Adrenal gland (tissue), 12 donors: Measurements from ENCODE around the gene SYT1. TPM values are rescaled to one million over a fixed set of nuclear protein-coding genes. Genes with fewer than 3 reads are reported as not detected.

Source experiments
- DNase-seq, 7 donors: peaks; one replicate each; pipeline ENCODE4 v3.0.0-alpha.2; 2019 to 2020
- H3K27ac ChIP-seq, 5 donors: fragments of 200-600 bp; sonication (generic) in 4 of 5; 1 replicate in 3 of 5; 2 replicates in 2 of 5; pipeline versions ENCODE4 v1.5.1 to v1.8.0; 2016 to 2020; ENCODE audit warnings: mild to moderate bottlenecking in 1 of 5
- H3K27me3 ChIP-seq: fragments of 200-600 bp; 2 replicates; pipeline ENCODE4 v1.8.0; 2021
- H3K36me3 ChIP-seq, 2 donors: fragments of 200-600 bp; replicated peaks in 1 of 2; 1 replicate in 1 of 2; 2 replicates in 1 of 2; pipeline versions ENCODE4 v1.5.1 to v1.8.0; 2018 to 2022
- H3K4me1 ChIP-seq, 2 donors: fragments of 200-600 bp; replicated peaks in 1 of 2; 1 replicate in 1 of 2; 2 replicates in 1 of 2; pipeline versions ENCODE4 v1.5.1 to v1.8.0; 2018 to 2021
- H3K4me3 ChIP-seq, 4 donors: fragments of 200-600 bp; sonication (generic) in 3 of 4; one replicate each; pipeline ENCODE4 v1.5.1; 2016 to 2018
- H3K9me3 ChIP-seq, 3 donors: fragments of 200-600 bp; sonication (generic) in 1 of 3; replicated peaks in 1 of 3; 1 replicate in 2 of 3; 2 replicates in 1 of 3; pipeline versions ENCODE4 v1.5.1 to v1.8.0; 2016 to 2021
- POLR2A ChIP-seq, 2 donors: fragments of 450-650 bp; IDR thresholded peaks; one replicate each; pipeline ENCODE4 v1.6.1; 2017; ENCODE audit warnings: antibody characterized with exemption in 2 of 2, mild to moderate bottlenecking in 2 of 2, moderate library complexity in 1 of 2
- WGBS, 4 donors: extraction: QIAGEN DNeasy Blood & Tissue Kit in 2 of 4; methylation state at CpG; one replicate each; pipeline versions ENCODE4 v1.1.5 to v1.1.7; 2013 to 2017; 5-methylcytosine and 5-hydroxymethylcytosine counted together
- intact Hi-C, 2 donors: fragments of 100-400 bp; cut with DNase I; formaldehyde crosslinking; loops; one replicate each; pipeline versions ENCODE4 v1.14.1 to v1.15.0; 2022 to 2023
- polyA plus RNA-seq, 3 donors: library from polyadenylated mRNA; stranded (reverse); fragments of 200-250 nt in 2 of 3; fragments of 350-450 nt in 1 of 3; fragmentation: Illumina TruSeq in 1 of 3; extraction: RNeasy Lipid Tissue Mini Kit (QIAGEN cat#74804) in 1 of 3; gene quantifications; one replicate each; pipeline ENCODE4 v1.2.3, GENCODE V29; 2013 to 2014
- total RNA-seq, 9 donors: library from RNA; depleted of rRNA in 4 of 9; stranded (reverse); fragments of >200 nt in 4 of 9; fragments of 120-200 nt in 1 of 9; fragmentation: NEBNext Ultra II Directional in 1 of 9; extraction: Animal tissue kit (Norgen Biotek cat#: 25700) in 1 of 9; gene quantifications; one replicate each; pipeline versions ENCODE4 v1.1.0 to v1.2.4, GENCODE V29; 2013 to 2023
- TF ChIP-seq, protein P1 (sequence below), 6 experiments: fragments of 450-650 bp in 4 of 6; fragments of 200-600 bp in 2 of 6; sonication (generic) in 1 of 6; IDR thresholded peaks; 1 replicate in 5 of 6; 2 replicates in 1 of 6; pipeline versions ENCODE4 v1.5.1 to v1.8.0; 2016 to 2021; ENCODE audit warnings: antibody characterized with exemption in 6 of 6, mild to moderate bottlenecking in 2 of 6, moderate library complexity in 1 of 6
- donor health status: healthy with polysubstance abuse.
- donor health status: Bipolar disorder and iron deficiency.
- donor health status: DM: yes; HTN: yes; CAD: no.
- donor health status: DM: no; HTN: no; CAD: no.
- donor health status: DM: no; HTN: no; CAD: no.
- donor health status: DM: yes; HTN: yes; CAD: no.

The SYT1 gene
- total and polyA plus RNA-seq, 12 donors: 0.42 to 22.3 (median 4.6) TPM

DNA sequence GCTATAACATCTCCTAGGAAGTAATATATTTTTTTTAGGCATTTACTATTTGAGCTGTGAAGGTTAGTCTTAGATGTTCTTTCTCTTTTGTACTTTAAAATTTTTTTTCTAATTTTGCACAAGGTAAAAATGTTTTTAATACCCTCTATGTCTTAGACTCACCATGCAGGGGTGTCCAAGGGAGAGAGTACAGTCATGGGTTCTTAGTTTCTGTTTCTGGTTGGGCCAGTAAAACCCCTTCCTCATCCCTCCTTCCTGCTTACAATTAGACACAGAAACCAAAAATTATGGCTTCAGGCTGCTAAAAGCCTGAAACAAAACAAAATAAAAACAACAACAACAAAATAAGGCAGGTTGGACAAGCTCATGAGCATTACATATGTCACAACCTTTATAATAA, 193.0 kb downstream of the SYT1 start:
- Histone ChIP-seq H3K4me3 (no peak overlapping the region), H3K4me1 (no peaks in the 10 kb centered on the region), H3K36me3 (no peaks in the 10 kb centered on the region), H3K9me3 (no peaks in the 10 kb centered on the region), H3K27me3 (no peaks in the 10 kb centered on the region), H3K27ac (no peak overlapping the region)
- TF ChIP-seq, protein P1, sequence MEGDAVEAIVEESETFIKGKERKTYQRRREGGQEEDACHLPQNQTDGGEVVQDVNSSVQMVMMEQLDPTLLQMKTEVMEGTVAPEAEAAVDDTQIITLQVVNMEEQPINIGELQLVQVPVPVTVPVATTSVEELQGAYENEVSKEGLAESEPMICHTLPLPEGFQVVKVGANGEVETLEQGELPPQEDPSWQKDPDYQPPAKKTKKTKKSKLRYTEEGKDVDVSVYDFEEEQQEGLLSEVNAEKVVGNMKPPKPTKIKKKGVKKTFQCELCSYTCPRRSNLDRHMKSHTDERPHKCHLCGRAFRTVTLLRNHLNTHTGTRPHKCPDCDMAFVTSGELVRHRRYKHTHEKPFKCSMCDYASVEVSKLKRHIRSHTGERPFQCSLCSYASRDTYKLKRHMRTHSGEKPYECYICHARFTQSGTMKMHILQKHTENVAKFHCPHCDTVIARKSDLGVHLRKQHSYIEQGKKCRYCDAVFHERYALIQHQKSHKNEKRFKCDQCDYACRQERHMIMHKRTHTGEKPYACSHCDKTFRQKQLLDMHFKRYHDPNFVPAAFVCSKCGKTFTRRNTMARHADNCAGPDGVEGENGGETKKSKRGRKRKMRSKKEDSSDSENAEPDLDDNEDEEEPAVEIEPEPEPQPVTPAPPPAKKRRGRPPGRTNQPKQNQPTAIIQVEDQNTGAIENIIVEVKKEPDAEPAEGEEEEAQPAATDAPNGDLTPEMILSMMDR (IDR thresholded peaks at IDR 0.05): no peak
- TF ChIP-seq POLR2A (IDR thresholded peaks at IDR 0.05): no peak
- DNase-seq: no peak
- intact Hi-C loops: no loop called here

DNA sequence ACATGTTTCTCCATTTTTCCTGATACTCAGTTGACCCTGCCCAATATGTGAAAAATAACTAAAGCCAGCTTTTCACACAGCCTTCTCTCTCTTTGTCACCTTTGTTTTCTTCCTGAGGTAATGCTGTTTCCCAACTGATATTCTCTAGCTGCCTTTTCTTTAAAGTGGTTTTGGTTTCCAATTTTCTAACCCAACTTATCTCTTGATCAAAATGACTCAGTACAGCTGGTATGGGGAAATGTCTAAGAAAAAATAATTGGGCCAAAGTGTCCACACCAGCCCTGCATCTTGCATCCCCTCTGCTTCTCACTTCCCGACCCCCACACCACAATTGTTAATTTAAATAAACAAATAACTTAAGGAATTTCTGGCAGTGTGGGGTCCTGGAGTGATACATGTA, 193.8 kb downstream of the SYT1 start:
- no peak for DNase-seq
- H3K27me3 ChIP-seq: no peaks in the 10 kb centered on the region
- intact Hi-C loops: no loop called here
- 30 to 59% (median 43%) methylated on average over 1 of the region's 1 CpG for WGBS, 4 donors
- H3K4me1 ChIP-seq: no peaks in the 10 kb centered on the region
- no peaks in the 10 kb centered on the region for H3K9me3 ChIP-seq
- no peak overlapping the region for H3K4me3 ChIP-seq
- no peak overlapping the region for H3K27ac ChIP-seq
- H3K36me3 ChIP-seq: no peaks in the 10 kb centered on the region
- TF ChIP-seq, protein P1 (IDR thresholded peaks at IDR 0.05): no peak
- TF ChIP-seq POLR2A (IDR thresholded peaks at IDR 0.05): no peak

DNA sequence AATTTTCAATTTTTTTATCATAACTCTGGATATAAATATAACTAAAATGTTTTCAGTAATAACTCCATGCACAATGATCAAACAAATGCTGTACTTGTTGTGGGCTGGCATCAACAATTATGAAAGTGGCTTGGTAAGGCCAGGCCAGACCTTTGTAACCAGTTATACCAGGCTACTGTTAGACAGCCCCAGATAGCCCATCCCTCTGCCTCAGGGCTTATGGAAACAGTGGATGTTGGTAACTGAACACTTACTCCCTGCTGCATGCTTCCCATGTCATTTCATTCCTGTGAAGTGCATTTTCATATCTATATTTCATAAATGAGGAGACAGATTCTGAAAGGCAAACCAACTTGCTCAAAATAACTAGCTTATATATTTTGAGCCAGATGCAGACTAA, 195.0 kb downstream of the SYT1 start:
- H3K4me1 ChIP-seq: no peaks in the 10 kb centered on the region
- no peaks in the 10 kb centered on the region for H3K27me3 ChIP-seq
- intact Hi-C loops: no loop called here
- DNase-seq: no peak
- no peaks in the 10 kb centered on the region for H3K36me3 ChIP-seq
- no peak overlapping the region for H3K4me3 ChIP-seq
- no peaks in the 10 kb centered on the region for H3K9me3 ChIP-seq
- TF ChIP-seq POLR2A (IDR thresholded peaks at IDR 0.05): no peak
- TF ChIP-seq, protein P1 (IDR thresholded peaks at IDR 0.05): no peak
- H3K27ac ChIP-seq: no peak overlapping the region

DNA sequence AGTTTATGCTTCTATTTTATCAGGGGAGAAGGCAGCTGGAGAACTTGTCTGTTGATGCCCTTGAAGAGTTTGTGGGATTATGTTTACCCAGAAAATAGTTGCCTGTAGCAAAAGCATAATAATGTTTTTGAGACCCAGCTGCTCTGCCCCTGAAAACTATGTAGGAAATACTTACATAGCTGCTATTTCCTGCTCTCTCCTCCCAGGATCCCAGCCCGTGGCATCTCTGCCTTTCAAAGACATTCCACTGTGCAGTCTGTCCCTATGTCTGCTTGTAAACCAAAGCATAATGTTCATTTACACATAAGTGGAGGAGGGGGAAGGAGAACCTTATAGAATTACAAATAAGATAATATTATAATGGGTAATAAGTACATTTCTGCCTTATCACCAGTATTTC, 198.7 kb downstream of the SYT1 start:
- Histone ChIP-seq H3K27me3 (no peaks in the 10 kb centered on the region), H3K36me3 (no peaks in the 10 kb centered on the region), H3K9me3 (no peaks in the 10 kb centered on the region), H3K4me3 (no peak overlapping the region), H3K4me1 (no peaks in the 10 kb centered on the region), H3K27ac (no peak overlapping the region)
- no peak for DNase-seq
- 20 to 38% (median 28%) methylated on average over 1 of the region's 1 CpG for WGBS, 4 donors
- TF ChIP-seq POLR2A (IDR thresholded peaks at IDR 0.05): no peak
- TF ChIP-seq, protein P1 (IDR thresholded peaks at IDR 0.05): no peak
- intact Hi-C loops: no loop called here
